GM19239 (cell line): ENCODE data around the gene ZNF682.
"Not testable (repeated sequence)": the region's sequence is repeated elsewhere in the genome, so short reads cannot be mapped to it uniquely, and the experiment has no call there.

Experiments
- DNase-seq: peaks from one replicate; pipeline ENCODE4 v3.0.0; 2011; ENCODE audit warnings: low spot score; ENCODE audit not compliant: insufficient read length
- FAIRE-seq: peaks from 2 replicates; lab custom pipeline; 2011; peaks lifted over from hg19 to GRCh38; lab: Jason Lieb, UNC

The ZNF682 gene

GRCh38 chr19:20028611-20029010, 10.7 kb downstream of the ZNF682 start:
- FAIRE-seq: no peak
- DNase-seq: no peak

DNA sequence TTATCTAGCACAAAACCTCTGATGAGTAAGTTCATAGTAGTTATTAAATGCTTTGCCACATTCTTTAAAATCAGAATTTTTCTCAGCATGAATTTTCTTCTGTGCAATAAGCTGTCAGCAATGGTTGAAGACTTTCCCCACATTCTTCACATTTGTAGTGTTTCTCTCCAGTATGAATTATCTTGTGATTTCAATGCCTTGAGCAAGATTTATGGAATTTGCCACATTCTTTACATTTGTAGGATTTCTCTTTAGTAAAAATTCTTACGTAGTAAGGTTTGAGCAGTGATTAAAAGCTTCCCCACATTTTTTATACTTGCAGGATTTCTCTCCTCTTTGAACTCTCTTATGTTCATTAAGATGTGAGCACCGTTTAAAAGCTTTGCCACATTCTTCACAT, 33.6 kb downstream of the ZNF682 start:
- DNase-seq (no peak), FAIRE-seq (no peak)

- DNase-seq (no peak), FAIRE-seq (no peak)
Measured at GRCh38 chr19:19997656-19998268, 41.5 kb downstream of the ZNF682 start.

DNA sequence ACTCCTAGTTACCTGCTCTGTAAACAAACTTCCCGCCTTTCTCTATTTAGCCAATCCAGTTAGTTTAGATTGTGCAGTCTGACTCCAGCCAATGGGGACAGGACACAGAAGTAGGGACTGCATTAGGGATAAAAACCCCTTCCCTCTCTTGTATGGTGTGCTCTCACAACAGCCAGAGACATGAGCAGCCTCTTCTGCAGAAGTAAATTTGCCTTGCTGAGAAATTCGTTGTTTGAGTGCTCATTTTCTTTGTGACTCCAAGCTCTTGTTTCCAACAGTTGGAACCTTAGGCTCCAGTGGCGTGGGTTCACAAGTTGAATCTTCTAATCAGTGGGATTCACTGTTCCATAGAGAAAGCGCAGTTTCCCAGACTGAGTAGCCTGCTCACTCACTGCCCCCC, 72.4 kb downstream of the ZNF682 start:
- DNase-seq (no peak), FAIRE-seq (no peak)

DNA sequence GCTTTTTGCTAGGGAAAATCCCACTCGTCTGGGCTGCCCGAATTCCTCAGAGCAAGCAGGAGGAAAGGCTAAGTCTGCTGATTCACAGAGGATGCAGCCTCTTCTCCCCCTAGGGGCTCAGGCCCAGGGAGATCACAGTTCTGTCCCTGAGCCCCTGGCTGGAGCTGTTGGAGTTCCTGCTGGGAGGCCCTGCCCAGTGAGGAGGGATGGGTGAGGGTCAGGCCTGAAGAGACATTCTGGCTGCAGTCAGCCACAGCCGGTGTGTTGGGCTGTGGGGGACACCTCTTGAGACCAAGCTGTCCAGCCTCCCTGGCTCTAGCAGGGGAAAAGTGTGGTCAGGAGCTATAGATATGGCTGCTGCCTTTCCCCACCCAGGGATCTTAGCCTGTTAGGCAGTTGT, 73.2 kb downstream of the ZNF682 start:
- FAIRE-seq, DNase-seq: not testable (repeated sequence)

DNA sequence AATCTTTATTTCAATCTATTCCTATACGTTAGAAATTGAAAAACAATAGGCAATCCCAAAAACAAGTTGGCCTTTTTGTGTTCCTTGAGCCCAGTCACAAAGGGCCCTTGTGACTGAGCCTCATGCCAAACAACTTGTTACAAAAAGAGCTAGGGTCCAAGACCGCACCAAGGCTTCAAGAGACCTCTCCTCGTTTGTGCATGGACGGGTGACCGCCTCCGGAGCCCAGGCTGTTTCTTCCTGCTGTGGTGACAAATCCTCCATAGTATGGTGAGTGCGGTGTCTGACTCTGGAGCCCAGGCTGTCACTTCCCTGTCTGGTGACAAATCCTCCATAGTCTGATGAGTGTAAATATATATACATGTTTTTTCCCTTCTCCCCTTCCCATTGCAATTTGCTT, 74.9 kb downstream of the ZNF682 start:
- DNase-seq: no peak
- FAIRE-seq: no peak

DNA sequence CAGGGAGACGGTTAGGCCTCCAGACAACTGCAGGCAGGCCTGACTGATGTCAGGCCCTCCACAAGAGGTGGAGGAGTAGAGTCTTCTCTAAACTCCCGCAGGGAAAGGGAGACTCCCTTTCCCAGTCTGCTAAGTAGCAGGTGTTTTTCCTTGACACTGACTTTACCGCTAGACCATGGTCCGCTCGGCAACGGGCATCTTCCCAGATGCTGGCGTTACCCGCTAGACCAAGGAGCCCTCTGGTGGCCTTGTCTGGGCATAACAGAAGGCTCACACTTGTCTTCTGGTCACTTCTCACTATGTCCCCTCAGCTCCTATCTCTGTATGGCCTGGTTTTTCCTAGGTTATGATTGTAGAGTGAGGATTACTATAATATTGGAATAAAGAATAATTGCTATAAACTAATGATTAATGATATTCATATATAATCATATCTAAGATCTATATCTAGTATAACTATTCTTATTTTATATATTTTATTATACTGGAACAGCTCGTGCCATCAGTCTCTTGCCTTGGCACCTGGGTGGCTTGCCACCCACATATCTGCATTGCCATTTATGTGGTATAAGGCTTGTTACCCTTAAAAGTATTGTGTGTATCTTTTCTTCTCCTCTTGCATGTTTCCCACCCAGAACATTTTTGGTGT, 80.0 kb downstream of the ZNF682 start:
- DNase-seq, FAIRE-seq: not testable (repeated sequence)

- FAIRE-seq, DNase-seq: not testable (repeated sequence)
Measured at GRCh38 chr19:19957766-19958165, 81.5 kb downstream of the ZNF682 start.

- FAIRE-seq (no peak), DNase-seq (no peak)
Measured at GRCh38 chr19:19956434-19957075, 82.8 kb downstream of the ZNF682 start.

GRCh38 chr19:19955208-19955607, 84.1 kb downstream of the ZNF682 start:
- no peak for FAIRE-seq
- no peak for DNase-seq
